Stimulated activated CD4-positive, alpha-beta T cell treated with anti-CD3 and anti-CD28 coated beads, Interleukin-4, amount 100 ng/mL, for 48 hours (primary cell): ENCODE data around the gene CHST11.

ENCODE experiments used
- DNase-seq, 2 donors: peaks; one replicate each; pipeline ENCODE4 v3.0.0-alpha.2; 2020; ENCODE audit warnings: low read depth in 2 of 2

The CHST11 gene

DNA sequence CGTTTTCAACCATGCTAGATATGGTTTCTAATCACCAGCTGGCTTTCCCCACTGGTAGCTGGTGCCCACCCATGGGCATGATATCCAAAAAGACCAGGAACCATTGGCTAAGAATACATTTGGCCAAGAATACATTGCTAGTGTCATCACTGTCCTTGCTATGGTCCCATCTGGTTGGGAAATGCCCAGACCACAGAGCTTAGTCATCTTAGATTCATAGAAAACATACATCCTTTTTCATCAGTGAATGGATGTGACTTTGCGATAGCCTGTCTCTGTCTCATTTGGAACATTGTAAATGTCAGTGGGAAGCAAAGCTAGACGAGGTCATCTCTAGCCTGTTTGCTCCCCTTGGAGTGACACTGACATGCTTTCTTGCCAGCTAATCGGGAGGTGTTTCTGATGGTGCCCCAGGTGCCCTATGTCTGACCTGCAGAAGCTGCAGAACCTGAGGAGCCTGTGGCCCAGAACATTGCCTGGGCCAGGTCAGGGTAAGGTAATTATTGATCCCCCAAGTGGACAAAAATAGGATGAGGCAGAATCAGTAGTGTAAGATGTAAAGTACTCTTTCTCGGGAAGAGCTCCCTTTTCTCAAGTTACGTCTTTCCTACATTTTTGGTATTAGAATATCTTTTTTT is 306.5 kb downstream of the CHST11 start:
- DNase-seq = no peak

DNA sequence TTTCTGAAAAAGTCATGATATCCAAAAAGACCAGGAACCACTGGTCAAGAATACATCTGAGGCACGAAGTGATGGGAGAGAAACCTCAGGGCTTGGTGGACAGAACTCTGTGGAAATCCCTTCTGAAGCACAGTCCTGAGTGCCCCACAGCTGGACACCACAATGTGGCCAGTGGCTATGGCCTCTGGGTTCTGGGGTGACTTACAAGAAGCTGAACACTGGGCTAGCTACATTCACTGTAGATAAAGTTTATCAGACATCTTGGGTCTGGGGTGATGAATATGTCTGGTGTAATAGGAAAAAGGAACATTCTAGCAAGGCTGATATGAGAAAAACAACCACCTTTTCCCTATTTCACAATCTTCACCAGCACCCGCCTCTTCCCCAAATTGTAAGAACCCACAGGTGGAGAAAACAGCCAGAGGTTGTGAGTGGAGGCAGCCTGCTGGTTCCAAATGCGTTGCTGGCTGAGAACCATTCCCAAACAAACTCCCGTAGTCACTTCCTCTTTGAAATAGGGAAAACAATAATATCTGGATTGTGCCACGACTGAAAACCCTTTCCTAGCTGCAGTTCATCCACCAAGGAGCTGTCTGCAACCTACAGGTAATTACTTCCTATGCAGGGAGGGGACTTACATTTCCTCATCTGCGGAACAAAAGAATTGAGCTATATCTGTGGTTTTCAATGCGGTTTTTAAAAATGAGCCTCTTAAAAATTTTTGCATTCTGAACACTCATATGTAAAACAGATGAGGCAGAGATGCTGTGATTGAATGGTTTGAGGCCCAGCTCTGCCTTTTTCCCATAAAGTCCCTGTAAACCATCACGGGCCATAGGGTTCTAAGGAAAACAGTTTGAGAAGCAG is 307.7 kb downstream of the CHST11 start:
- no peak for DNase-seq

DNA sequence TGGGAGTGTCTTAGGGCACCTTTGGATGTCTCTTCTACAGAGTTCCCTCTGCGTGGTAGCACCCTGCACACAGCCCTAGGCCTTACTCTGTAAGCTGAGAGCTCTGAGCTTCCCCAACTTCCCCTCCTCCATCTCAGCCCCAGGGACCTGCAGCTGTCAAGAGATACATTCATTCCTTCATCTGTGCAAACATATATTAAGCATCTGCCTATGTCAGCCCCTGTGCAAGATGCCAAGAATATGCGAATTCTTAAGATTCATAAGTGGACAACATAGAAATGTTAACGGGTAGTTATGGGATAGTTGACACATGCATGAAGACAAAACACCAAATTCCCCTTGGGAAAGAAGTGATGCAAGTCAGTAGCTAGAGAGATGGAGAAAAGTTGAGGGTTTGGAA is 310.5 kb downstream of the CHST11 start:
- no peak for DNase-seq

DNA sequence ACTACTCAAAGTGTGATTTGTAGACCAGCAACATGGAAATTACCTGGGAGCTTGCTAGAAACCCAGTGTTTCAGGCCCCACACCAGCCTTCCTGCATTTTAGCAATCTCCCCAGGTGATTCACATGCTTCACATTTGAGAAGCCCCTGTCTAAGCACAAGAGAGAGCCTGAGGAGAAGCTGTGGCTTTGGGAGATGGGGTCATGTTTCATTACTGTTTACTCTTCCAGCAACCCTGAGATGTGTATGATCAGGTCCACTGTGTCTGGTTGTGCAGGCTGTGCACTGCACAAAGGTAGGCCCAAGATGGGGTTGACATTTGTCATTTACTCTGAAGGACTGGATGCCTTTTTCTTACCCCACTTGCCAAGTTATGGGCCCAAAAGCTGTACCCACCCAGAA is 311.3 kb downstream of the CHST11 start:
- no peak for DNase-seq

DNA sequence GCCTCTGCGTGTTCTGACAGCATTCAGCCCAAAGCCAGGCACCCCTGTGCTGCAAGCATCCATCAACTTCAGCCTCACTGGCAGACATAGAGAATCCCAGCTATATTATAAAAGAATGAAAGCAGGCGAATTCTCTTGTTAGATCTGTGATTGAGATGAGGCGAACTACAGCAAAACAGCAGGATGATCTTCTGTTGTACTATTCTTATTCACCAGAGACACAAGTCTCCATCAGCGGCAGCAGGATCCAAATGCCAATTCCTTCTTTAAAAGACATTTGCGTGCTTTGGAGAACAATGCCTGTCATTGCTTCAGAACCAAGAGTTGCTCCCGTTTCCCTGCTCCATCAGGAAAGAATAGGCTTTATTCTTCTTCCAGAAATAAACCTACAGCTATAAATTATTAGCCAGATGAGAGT is 312.4 kb downstream of the CHST11 start:
- no peak for DNase-seq

DNA sequence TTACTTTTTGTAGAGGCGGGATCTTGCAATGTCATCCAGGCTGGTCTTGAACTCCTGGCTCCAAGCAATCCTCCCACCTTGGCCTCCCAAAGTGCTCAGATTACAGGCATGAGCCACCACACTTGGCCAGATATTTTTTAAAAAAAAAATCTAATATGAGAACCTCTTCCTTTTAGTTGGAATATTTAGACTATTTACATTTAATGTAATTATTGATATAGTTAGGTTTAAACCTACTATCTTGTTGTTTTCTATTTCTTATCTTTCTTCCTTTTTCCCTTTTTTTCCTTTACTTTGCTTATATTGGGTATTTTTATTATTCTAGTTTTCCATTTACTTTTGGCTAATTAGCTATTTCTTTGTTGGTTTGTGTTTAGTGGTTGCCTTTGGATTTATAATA is 315.6 kb downstream of the CHST11 start:
- no peak for DNase-seq

DNA sequence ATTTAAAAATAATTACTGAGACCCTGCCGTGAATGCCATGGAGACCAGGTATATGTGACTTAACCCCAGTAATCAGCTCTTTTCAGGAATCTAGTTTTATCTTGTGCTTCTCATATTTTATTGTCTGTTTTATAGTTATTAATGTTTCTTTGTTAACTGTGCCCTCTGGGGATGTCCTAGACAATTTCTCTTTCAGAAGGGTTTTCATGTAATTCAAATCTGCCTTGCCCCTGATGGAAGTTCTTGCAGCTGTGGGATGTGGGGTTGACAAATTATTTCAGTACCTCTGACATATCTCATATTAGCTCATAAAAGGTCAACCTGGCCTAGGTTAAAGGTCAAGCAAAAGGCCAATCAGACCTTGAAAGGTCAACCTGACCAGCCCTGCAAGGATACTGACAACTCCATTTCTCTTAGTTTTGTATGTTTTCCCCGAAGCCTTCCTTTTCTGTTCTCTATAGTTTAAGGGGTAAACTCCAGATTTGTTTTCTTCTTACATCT is 319.0 kb downstream of the CHST11 start:
- DNase-seq = no peak

DNA sequence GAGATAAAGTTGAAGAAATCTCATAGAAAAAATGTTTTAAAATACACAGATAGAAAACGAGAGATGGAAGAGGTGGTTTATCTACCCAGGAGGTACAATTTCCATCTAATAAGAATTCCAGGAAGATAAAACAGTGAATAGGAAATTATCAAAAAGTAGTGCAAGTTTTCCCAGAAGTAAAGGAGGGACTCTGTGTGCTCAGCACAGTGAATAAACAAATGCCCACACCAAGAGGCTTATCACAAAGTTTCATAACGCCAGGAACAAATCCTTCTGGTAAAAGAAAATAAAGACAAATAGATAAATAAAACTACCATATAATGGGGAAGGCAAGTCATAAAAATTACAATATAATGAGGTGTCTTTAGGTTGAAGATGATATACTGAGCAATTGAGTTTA is 322.4 kb downstream of the CHST11 start:
- DNase-seq = no peak

DNA sequence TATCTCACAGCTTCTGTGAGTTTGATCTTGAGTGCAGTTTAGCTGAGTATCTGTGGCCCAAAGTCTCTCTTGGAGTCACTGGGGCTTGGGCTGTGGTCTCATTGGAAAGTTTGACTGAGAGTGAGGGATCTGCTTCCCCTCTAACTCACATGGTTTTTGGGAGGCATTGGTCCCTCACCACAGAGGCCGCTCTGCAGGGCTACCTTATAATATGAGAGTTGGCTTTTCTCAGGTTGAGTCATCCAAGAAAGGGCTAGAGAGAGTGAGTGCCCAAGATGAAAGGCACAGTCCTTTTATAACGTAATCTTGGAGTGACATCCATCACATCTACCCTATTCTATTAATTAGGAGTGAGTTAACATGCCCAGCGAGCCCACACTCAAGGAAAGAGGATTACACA is 325.5 kb downstream of the CHST11 start:
- DNase-seq = no peak

- no peak for DNase-seq
These were observed 327.8 kb downstream of the CHST11 start for GRCh38 chr12:104784592-104784991.

- DNase-seq = no peak
These were observed 329.1 kb downstream of the CHST11 start for GRCh38 chr12:104785886-104786285.

DNA sequence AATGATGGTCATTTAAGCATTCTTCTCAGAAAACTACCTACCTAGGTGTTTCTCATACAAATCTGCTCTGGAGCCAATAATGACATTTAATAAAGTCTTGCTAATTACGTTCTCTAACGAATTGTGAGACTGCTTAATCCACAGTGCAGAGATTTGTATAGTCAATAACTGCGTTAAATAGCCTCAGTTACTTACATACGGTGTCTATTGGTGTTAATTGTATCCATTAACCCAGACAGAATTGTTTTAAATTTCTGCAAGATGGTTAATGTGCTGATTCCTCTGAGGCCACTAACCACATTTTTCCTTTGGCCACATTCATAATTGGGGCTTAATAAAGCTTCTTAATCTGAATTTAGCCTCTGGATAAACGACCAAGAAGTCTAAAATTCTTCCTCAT is 329.6 kb downstream of the CHST11 start:
- no peak for DNase-seq

GRCh38 chr12:104788840-104789271 is 332.1 kb downstream of the CHST11 start:
- no peak for DNase-seq

- peak; percentile 11 to 45 for DNase-seq
These were observed 333.8 kb downstream of the CHST11 start for GRCh38 chr12:104790296-104791125.

DNA sequence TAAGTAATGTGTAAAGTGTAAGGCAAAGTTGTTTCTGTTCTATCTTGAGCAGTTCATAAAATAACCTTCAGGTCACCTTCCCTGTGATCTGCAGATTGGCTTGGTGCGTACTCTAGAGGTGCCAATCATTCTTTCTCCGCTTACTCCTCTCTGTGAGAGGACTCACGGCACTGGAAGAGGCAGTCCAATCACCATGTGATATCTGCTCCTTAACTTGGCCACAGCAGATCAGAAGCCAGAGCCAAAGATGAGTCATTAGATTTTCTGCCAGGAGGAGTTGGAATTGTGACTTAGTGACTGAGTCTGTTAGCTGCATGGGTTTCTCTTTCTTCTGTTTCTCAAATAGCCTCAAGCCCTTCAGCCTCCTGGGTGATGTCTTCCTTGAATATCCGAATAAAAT is 335.8 kb downstream of the CHST11 start:
- no peak for DNase-seq

DNA sequence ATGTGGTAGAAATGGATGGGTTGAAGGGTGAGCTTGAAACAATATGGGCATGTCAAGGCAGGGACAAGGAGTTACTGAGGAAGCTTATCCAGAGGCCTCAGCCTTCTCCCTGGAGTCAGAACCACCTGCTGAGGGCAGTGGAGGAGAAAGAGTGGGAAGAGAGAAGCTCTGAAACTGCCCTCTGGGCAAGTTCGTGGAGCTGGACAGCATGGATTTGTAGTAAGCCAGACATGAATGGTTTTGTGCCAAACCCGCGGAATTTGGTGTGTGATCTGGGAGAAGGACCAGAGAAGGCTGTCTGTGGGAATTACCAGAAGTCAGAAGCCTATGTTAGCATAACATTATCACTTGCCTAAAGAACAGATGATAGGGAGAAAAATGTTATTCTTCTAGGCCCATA is 336.5 kb downstream of the CHST11 start:
- no peak for DNase-seq

DNA sequence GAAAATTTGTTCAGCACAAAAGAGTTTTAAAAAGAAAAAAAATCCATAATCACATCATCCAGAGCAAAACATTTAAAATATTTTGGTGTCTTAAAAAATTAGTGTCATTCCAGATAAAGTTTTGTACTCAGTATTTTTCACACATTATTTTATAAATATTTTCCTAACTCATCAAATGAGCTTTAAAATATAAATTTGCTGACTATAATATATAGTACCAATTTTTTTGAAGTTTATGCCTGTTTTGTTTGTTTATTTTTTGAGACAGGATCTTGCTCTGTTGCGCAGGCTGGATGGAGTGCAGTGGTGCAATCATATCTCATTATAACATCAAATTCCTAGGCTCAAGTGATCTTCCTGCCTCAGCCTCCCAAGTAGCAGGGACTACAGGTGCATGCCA is 337.2 kb downstream of the CHST11 start:
- DNase-seq = no peak

DNA sequence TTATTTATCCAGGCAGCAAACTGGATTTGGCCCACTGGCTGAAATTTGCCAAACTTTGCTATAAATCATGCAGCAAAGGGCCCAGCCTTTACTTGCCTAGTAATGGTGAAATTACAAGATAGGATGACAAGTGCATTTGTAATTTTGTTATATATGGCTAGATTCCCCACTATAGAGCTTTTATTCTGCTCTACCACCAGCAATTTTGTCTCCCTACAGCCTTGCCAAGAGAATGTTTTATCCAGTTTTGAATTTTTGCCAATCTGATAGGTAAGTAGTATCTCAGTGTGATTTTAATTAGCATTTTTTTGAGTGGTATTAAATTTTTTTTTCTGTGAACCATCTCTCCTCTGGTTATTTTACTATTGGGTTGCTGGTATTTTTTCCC is 339.7 kb downstream of the CHST11 start:
- DNase-seq = no peak

DNA sequence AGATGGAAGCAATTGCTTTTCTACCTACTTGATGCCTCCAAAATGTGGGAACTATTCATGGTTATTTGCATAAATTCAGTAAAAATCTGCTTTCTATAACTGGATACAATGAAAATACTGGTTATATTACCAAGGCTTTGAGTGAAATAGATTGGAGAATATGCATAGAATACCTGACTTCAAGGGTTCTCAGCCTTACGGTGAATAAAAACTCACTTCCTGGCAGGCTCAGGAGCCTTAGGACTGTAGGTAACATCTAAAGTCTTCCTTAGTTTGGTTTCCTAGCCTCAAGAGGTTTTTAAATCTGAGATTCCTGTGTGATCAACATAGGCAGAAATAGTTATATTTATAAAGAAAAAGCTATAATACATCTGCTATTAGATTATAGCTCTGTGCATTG is 342.7 kb downstream of the CHST11 start:
- DNase-seq = no peak

- no peak for DNase-seq
These were observed 344.3 kb downstream of the CHST11 start for GRCh38 chr12:104801005-104801404.

DNA sequence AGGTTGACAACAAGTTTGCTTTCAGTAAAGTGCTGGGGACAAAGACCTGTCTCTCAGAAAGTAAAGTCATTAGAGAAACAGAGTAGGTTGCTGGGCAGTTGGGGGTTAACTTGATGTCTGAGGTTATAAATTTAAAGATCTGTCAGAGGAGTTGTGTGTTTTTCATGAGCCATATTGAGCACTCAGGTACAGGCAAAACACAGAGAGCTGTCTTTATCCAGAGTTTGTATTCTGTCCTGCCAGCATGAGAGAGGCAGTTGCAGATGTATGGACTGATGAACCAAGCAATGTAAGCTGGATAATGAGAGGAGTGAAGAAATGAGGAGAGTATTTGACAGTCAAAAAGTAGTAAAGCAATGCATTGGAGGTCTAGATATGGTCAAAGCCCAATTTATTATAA is 344.7 kb downstream of the CHST11 start:
- DNase-seq = no peak

DNA sequence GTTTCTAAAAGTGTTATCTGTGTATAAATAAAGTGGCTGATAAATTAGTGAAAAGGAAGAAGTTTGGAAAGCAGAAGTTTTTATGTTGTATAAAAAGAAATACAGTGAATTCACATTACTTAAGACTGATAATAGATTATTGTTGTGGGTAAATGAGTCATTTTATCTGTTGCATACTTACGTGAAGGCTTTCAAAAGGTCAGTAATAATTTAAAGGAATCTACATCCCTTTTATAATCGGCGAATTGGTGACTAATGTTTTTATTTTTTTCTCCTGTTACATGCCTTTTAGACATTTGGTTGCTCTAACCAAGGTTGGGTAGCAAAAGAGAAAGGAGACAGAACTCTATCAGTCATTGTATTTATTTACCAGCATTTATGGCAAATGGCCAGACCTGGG is 345.5 kb downstream of the CHST11 start:
- no peak for DNase-seq
